ENCODE measurements around the gene MINDY1. TPM values are rescaled to one million over a fixed set of nuclear protein-coding genes. Genes with fewer than 3 reads are reported as not detected.

The MINDY1 gene
- total RNA-seq, 2 experiments from 2014 or later = 16.2 to 20.3 TPM

DNA sequence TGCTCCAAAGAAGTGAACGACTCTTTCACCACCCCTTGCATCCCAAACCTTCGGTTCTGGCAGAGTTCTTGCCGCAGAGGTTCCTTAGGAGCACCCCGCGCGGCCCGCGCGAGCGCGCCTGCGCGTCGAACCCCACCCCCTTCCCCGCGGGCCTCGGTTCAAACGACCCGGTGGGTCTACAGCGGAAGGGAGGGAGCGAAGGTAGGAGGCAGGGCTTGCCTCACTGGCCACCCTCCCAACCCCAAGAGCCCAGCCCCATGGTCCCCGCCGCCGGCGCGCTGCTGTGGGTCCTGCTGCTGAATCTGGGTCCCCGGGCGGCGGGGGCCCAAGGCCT, 40.9 kb upstream of the MINDY1 start, which contains the start of gene C1orf56:
Gene C1orf56, plus strand, starts transcription at position 161 of the 334 bp plus-strand sequence. Its CDS starts 97 bp downstream, at position 258.
- Mint-ChIP-seq H3K36me3 (ENCODE audit: low read depth) (peaks cover 22% of the 10 kb centered on the region), H3K27me3 (no peaks in the 10 kb centered on the region), H3K27ac (peak within 1 kb of the TSS; percentile 86), H3K4me1 (peaks cover 54% of the 10 kb centered on the region), H3K4me3 (peak within 1 kb of the TSS; percentile 84), H3K9me3 (ENCODE audit: low read depth) (no peaks in the 10 kb centered on the region)
- ATAC-seq (peak; percentile 55), DNase-seq (peak; percentile 70)
- intact Hi-C loops (cut with DNase I, micrococcal nuclease) = no loop called here
- ChIA-PET POLR2A (interaction anchor here (0.9 to 1.9 kb wide), 4 partner anchors 10 to 234 kb away, joined by 3 to 6 read pairs (median 4); partner anchors contain the start of genes CDC42SE1, MLLT11 and TNFAIP8L2), CTCF (interaction anchor here (0.8 to 3.2 kb wide), 16 partner anchors 8 to 84 kb away, joined by 3 to 34 read pairs (median 4); partner anchors contain the start of genes ANXA9, BNIPL, CDC42SE1 and MINDY1)

DNA sequence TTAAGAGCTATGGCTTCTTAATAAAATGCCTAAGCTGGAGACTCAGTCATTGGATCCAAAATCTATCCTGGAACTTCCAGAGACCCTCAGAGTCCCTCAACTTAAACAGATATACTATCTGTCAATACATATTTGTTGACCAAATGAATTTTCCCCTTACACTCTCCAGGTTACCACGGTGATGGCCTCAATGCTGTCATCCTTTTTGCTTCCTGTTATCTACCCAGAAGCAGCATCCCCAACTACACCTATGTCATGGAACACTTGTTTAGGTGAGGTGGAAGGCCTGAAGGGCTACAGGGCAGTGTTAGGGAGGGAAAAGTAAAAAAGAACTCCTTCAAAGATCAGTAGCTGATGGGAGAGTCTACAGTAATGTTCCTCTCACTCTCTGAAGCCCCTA, 36.5 kb upstream of the MINDY1 start:
- Mint-ChIP-seq H3K4me1 (peaks cover 24% of the 10 kb centered on the region), H3K36me3 (ENCODE audit: low read depth) (peaks cover 2% of the 10 kb centered on the region), H3K27me3 (no peaks in the 10 kb centered on the region), H3K27ac (no peak overlapping the region), H3K9me3 (ENCODE audit: low read depth) (no peaks in the 10 kb centered on the region), H3K4me3 (no peak overlapping the region)
- DNase-seq = no peak
- ATAC-seq = no peak
- intact Hi-C loops (cut with DNase I, micrococcal nuclease) = no loop called here
- ChIA-PET CTCF (interaction anchor here (0.6 to 2.6 kb wide), 7 partner anchors 17 to 298 kb away, joined by 3 to 13 read pairs (median 3); partner anchors contain the start of gene MLLT11), POLR2A (no interaction called here)

- H3K27ac Mint-ChIP-seq = no peak overlapping the region
Observed at GRCh38 chr1:151039521-151039920, 32.8 kb upstream of the MINDY1 start.

GRCh38 chr1:151037032-151037431, 30.3 kb upstream of the MINDY1 start:
- H3K27ac Mint-ChIP-seq = no peak overlapping the region
- ChIA-PET CTCF (interaction anchor here (0.7 to 1.2 kb wide), 4 partner anchors 10 to 311 kb away, joined by 3 to 4 read pairs (median 3); partner anchors contain the start of gene C1orf56), POLR2A (interaction anchor here (0.5 to 0.6 kb wide), 2 partner anchors 260 to 402 kb away, joined by 3 to 4 read pairs; no protein-coding TSS in a partner anchor)
- no peaks in the 10 kb centered on the region for H3K27me3 Mint-ChIP-seq
- peaks cover 3% of the 10 kb centered on the region for H3K4me1 Mint-ChIP-seq
- no peak for DNase-seq
- peaks cover 20% of the 10 kb centered on the region for H3K36me3 Mint-ChIP-seq (ENCODE audit: low read depth)
- ATAC-seq = no peak
- no peak overlapping the region for H3K4me3 Mint-ChIP-seq
- intact Hi-C loops (cut with DNase I, micrococcal nuclease) = no loop called here
- no peaks in the 10 kb centered on the region for H3K9me3 Mint-ChIP-seq (ENCODE audit: low read depth)

More at GRCh38 chr1:151039521-151039920, 32.8 kb upstream of the MINDY1 start:
- POLR2A ChIA-PET = no interaction called here
- H3K9me3 Mint-ChIP-seq (ENCODE audit: low read depth) = no peaks in the 10 kb centered on the region
- peaks cover 9% of the 10 kb centered on the region for H3K4me1 Mint-ChIP-seq
- intact Hi-C loops (cut with DNase I, micrococcal nuclease) = no loop called here
- CTCF ChIA-PET = interaction anchor here (0.6 kb wide), 2 partner anchors 229 to 639 kb away, joined by 3 to 4 read pairs; no protein-coding TSS in a partner anchor
- DNase-seq = no peak
- H3K27me3 Mint-ChIP-seq = no peaks in the 10 kb centered on the region
- no peak for ATAC-seq
- no peak overlapping the region for H3K4me3 Mint-ChIP-seq
- H3K36me3 Mint-ChIP-seq (ENCODE audit: low read depth) = peaks cover 13% of the 10 kb centered on the region

GRCh38 chr1:151036356-151036755, 29.7 kb upstream of the MINDY1 start, which contains the start of gene BNIPL:
Gene BNIPL, plus strand, starts transcription at chr1:151036586. Its CDS starts 140 bp downstream, at chr1:151036726.
- peaks cover 3% of the 10 kb centered on the region for H3K4me1 Mint-ChIP-seq
- POLR2A ChIA-PET = interaction anchor here (0.5 to 0.6 kb wide), 2 partner anchors 261 to 403 kb away, joined by 3 to 4 read pairs; no protein-coding TSS in a partner anchor
- intact Hi-C loops (cut with DNase I, micrococcal nuclease) = no loop called here
- H3K4me3 Mint-ChIP-seq = no peak within 1 kb of the TSS
- ATAC-seq = no peak
- H3K27ac Mint-ChIP-seq = no peak within 1 kb of the TSS
- H3K9me3 Mint-ChIP-seq (ENCODE audit: low read depth) = no peaks in the 10 kb centered on the region
- H3K27me3 Mint-ChIP-seq = no peaks in the 10 kb centered on the region
- peaks cover 22% of the 10 kb centered on the region for H3K36me3 Mint-ChIP-seq (ENCODE audit: low read depth)
- CTCF ChIA-PET = interaction anchor here (0.7 to 1.2 kb wide), 4 partner anchors 11 to 312 kb away, joined by 3 to 4 read pairs (median 3); partner anchors contain the start of gene C1orf56
- DNase-seq = no peak

- POLR2A ChIA-PET = no interaction called here
- H3K27me3 Mint-ChIP-seq = no peaks in the 10 kb centered on the region
Observed at GRCh38 chr1:151035167-151035566, 28.5 kb upstream of the MINDY1 start.

GRCh38 chr1:151032164-151032563, 25.5 kb upstream of the MINDY1 start:
- CTCF ChIA-PET = interaction anchor here (1.9 kb wide), 1 partner anchor 16 kb away, joined by 11 read pairs; the partner anchor contains the start of gene C1orf56
- Mint-ChIP-seq H3K27ac (no peak overlapping the region), H3K36me3 (ENCODE audit: low read depth) (peaks cover 38% of the 10 kb centered on the region), H3K9me3 (ENCODE audit: low read depth) (no peaks in the 10 kb centered on the region), H3K4me3 (no peak overlapping the region), H3K27me3 (no peaks in the 10 kb centered on the region), H3K4me1 (peaks cover 3% of the 10 kb centered on the region)
- DNase-seq = no peak
- ATAC-seq = no peak
- intact Hi-C loops (cut with DNase I, micrococcal nuclease) = no loop called here
- POLR2A ChIA-PET = no interaction called here

More at GRCh38 chr1:151035167-151035566, 28.5 kb upstream of the MINDY1 start:
- no peak overlapping the region for H3K27ac Mint-ChIP-seq
- no peak for DNase-seq
- peaks cover 24% of the 10 kb centered on the region for H3K36me3 Mint-ChIP-seq (ENCODE audit: low read depth)
- no peak overlapping the region for H3K4me3 Mint-ChIP-seq
- ATAC-seq = no peak
- CTCF ChIA-PET = interaction anchor here (0.5 to 1.4 kb wide), 2 partner anchors 13 to 502 kb away, joined by 3 to 7 read pairs; partner anchors contain the start of gene C1orf56
- H3K9me3 Mint-ChIP-seq (ENCODE audit: low read depth) = no peaks in the 10 kb centered on the region
- peaks cover 3% of the 10 kb centered on the region for H3K4me1 Mint-ChIP-seq
- intact Hi-C loops (cut with DNase I, micrococcal nuclease) = no loop called here

DNA sequence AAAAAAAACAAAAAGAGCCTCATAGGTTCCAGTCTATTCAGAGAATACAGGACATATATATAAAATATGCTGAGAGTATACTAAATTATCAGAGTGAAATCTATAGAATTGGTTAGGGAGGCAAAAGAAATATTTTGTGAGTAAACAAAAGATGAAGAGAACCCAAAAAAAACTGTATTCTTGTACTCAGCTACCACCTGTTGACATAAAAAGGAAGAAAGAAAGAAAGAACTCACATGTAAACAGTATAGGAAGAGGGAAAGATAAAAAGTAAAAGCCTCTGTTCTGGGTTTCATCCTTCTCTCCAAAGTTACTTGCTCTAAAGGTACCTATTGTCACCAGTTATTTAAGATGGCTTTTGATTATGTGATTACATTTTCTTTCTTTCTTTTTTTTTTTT, 19.8 kb upstream of the MINDY1 start:
- DNase-seq (no peak), ATAC-seq (no peak)
- peaks cover 5% of the 10 kb centered on the region for H3K4me1 Mint-ChIP-seq
- ChIA-PET CTCF (interaction anchor here (0.7 to 3.1 kb wide), 5 partner anchors 9 to 73 kb away, joined by 3 to 13 read pairs (median 3); partner anchors contain the start of gene MINDY1), POLR2A (no interaction called here)
- intact Hi-C loops (cut with DNase I, micrococcal nuclease) = no loop called here
- H3K36me3 Mint-ChIP-seq (ENCODE audit: low read depth) = peaks cover 29% of the 10 kb centered on the region
- no peak overlapping the region for H3K4me3 Mint-ChIP-seq
- no peak overlapping the region for H3K27ac Mint-ChIP-seq
- no peaks in the 10 kb centered on the region for H3K9me3 Mint-ChIP-seq (ENCODE audit: low read depth)
- H3K27me3 Mint-ChIP-seq = no peaks in the 10 kb centered on the region

GRCh38 chr1:151024540-151025146, 17.9 kb upstream of the MINDY1 start:
- Mint-ChIP-seq H3K36me3 (ENCODE audit: low read depth) (peaks cover 26% of the 10 kb centered on the region), H3K4me1 (peaks cover 5% of the 10 kb centered on the region), H3K4me3 (peak overlapping the region; percentile 30), H3K27me3 (no peaks in the 10 kb centered on the region), H3K9me3 (ENCODE audit: low read depth) (no peaks in the 10 kb centered on the region), H3K27ac (peak overlapping the region; percentile 65)
- ChIA-PET POLR2A (interaction anchor here (0.6 kb wide), 1 partner anchor 150 kb away, joined by 3 read pairs; no protein-coding TSS in a partner anchor), CTCF (interaction anchor here (0.5 to 3.1 kb wide), 27 partner anchors 12 to 1060 kb away, joined by 3 to 19 read pairs (median 5); partner anchors contain the start of genes BNIPL, C1orf56, CDC42SE1 and MINDY1)
- intact Hi-C loops (cut with DNase I, micrococcal nuclease) = loop anchor here (1.0 to 5.0 kb wide), 6 partner anchors 32 to 132 kb away; partner anchors contain the start of genes GABPB2 (in 2 of the 2), TNFAIP8L2 (in 2 of the 2) and CDC42SE1 (in 1 of the 2)
- DNase-seq (peak; percentile 91), ATAC-seq (peak; percentile 100)

DNA sequence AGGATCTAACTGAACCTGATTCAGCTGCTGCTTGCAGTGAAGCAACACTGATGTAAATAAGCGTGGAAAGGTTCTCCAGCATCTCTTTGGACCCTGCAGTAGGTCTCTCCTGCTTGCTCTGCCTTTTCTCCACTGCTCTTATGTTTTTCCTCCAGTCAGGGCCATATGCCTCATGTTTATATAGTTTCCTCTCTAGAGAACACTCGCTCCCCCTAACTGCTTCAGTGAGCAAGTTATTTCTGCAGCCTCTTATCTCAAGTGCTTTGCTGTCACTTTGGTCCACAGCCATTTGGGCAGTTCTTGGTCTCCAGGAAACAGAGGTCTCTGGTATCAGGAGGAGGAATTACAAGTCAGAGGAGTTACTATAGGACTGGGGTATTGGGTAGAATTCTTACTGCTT, 6.8 kb upstream of the MINDY1 start:
- Mint-ChIP-seq H3K9me3 (ENCODE audit: low read depth) (no peaks in the 10 kb centered on the region), H3K36me3 (ENCODE audit: low read depth) (peaks cover 8% of the 10 kb centered on the region), H3K4me1 (peaks cover 29% of the 10 kb centered on the region), H3K4me3 (no peak overlapping the region), H3K27me3 (no peaks in the 10 kb centered on the region), H3K27ac (no peak overlapping the region)
- ATAC-seq = no peak
- intact Hi-C loops (cut with DNase I, micrococcal nuclease) = no loop called here
- DNase-seq = no peak
- ChIA-PET POLR2A (no interaction called here), CTCF (interaction anchor here (4.4 kb wide), 1 partner anchor 11 kb away, joined by 17 read pairs; no protein-coding TSS in a partner anchor)

- H3K4me1 Mint-ChIP-seq = peaks cover 30% of the 10 kb centered on the region
- POLR2A ChIA-PET = no interaction called here
- intact Hi-C loops (cut with DNase I, micrococcal nuclease) = no loop called here
Observed at GRCh38 chr1:151012684-151013471, 6.2 kb upstream of the MINDY1 start.

More at GRCh38 chr1:151012684-151013471, 6.2 kb upstream of the MINDY1 start:
- Mint-ChIP-seq H3K4me3 (no peak overlapping the region), H3K27ac (no peak overlapping the region), H3K27me3 (no peaks in the 10 kb centered on the region), H3K9me3 (ENCODE audit: low read depth) (no peaks in the 10 kb centered on the region), H3K36me3 (ENCODE audit: low read depth) (peaks cover 4% of the 10 kb centered on the region)
- CTCF ChIA-PET = interaction anchor here (0.6 to 4.4 kb wide), 5 partner anchors 12 to 144 kb away, joined by 3 to 17 read pairs (median 4); partner anchors contain the start of genes C1orf56 and TNFAIP8L2
- ATAC-seq (no peak), DNase-seq (no peak)

Data from activated CD4-positive, alpha-beta T cell treated with anti-CD3 and anti-CD28 coated beads for 36 hours (primary cell).